HL-60 (cell line): ENCODE measurements around the gene RNU1-4.

Source experiments
- CTCF ChIP-seq: IDR thresholded peaks from one replicate; pipeline ENCODE4 v1.5.1; 2011; ENCODE audit warnings: low read length, control low read depth, inconsistent platforms; ENCODE audit not compliant: insufficient read depth
- POLR2AphosphoS5 ChIP-seq: IDR thresholded peaks from 2 replicates; pipeline ENCODE4 v1.6.1; 2012; ENCODE audit warnings: low read depth

GRCh38 chr1:16727190-16728111, 12.9 kb upstream of the RNU1-4 start:
- TF ChIP-seq CTCF (no peak), POLR2AphosphoS5 (no peak)
